SJSA1 (cell line): ENCODE data around the gene TUBGCP3. TPM values are rescaled to one million over a fixed set of nuclear protein-coding genes. Genes with fewer than 3 reads are reported as not detected.

Source experiments
- DNase-seq, 2 experiments: peaks; one replicate each; pipeline ENCODE4 v3.0.0-alpha.2; 2015 to 2020; ENCODE audit warnings: low spot score in 2 of 2, low read depth in 1 of 2
- H3K27ac ChIP-seq: fragments of 250-450 bp; sonication (Bioruptor Pico); 2 replicates; pipeline ENCODE4 v1.5.1; 2020; ENCODE audit warnings: mild to moderate bottlenecking, moderate library complexity
- H3K27me3 ChIP-seq: fragments of 250-450 bp; sonication (Bioruptor Pico); replicated peaks from 2 replicates; pipeline ENCODE4 v1.5.1; 2020; ENCODE audit warnings: mild to moderate bottlenecking, moderate library complexity
- H3K36me3 ChIP-seq: fragments of 250-450 bp; sonication (Bioruptor Pico); 2 replicates; pipeline ENCODE4 v1.5.1; 2020; ENCODE audit warnings: mild to moderate bottlenecking
- H3K4me1 ChIP-seq: fragments of 250-450 bp; sonication (Bioruptor Pico); replicated peaks from 2 replicates; pipeline ENCODE4 v1.6.1; 2021; ENCODE audit warnings: mild to moderate bottlenecking
- H3K4me3 ChIP-seq: fragments of 250-450 bp; sonication (Bioruptor Pico); 2 replicates; pipeline ENCODE4 v1.5.1; 2020; ENCODE audit warnings: mild to moderate bottlenecking
- H3K9me3 ChIP-seq: fragments of 250-450 bp; sonication (Bioruptor Pico); replicated peaks from 2 replicates; pipeline ENCODE4 v1.5.1; 2020; ENCODE audit warnings: mild to moderate bottlenecking
- total RNA-seq: library from RNA; depleted of rRNA; stranded (reverse); fragments of >200 nt; shearing (Covaris generic); gene quantifications from 2 replicates; pipeline ENCODE4 v1.2.3, GENCODE V29; 2014; rRNA removed

TUBGCP3 gene
- total RNA-seq, 1 experiment from 2014 or later: 37.3 TPM

GRCh38 chr13:112443995-112444311 is 144.0 kb downstream of the TUBGCP3 start:
- peak; percentile 48 to 78 for DNase-seq
- no peaks in the 10 kb centered on the region for H3K4me1 ChIP-seq
- no peak overlapping the region for H3K27ac ChIP-seq
- H3K4me3 ChIP-seq: no peak overlapping the region
- H3K36me3 ChIP-seq: no peaks in the 10 kb centered on the region
- 0 out of 2 replicates have a peak, but pooled peaks cover 3% of the 10 kb centered on the region for H3K9me3 ChIP-seq
- H3K27me3 ChIP-seq: peaks cover 87% of the 10 kb centered on the region

GRCh38 chr13:112443191-112443994 is 144.6 kb downstream of the TUBGCP3 start:
- Histone ChIP-seq H3K9me3 (0 out of 2 replicates have a peak, but pooled peaks cover 3% of the 10 kb centered on the region), H3K27me3 (peaks cover 81% of the 10 kb centered on the region), H3K36me3 (no peaks in the 10 kb centered on the region), H3K4me3 (no peak overlapping the region), H3K27ac (no peak overlapping the region), H3K4me1 (no peaks in the 10 kb centered on the region)
- DNase-seq: peak; percentile 39 to 52

GRCh38 chr13:112442483-112443090 is 145.4 kb downstream of the TUBGCP3 start:
- no peak overlapping the region for H3K4me3 ChIP-seq
- H3K27ac ChIP-seq: no peak overlapping the region
- no peak for DNase-seq
- H3K4me1 ChIP-seq: no peaks in the 10 kb centered on the region
- peaks cover 7% of the 10 kb centered on the region for H3K9me3 ChIP-seq
- peaks cover 74% of the 10 kb centered on the region for H3K27me3 ChIP-seq
- no peaks in the 10 kb centered on the region for H3K36me3 ChIP-seq

DNA sequence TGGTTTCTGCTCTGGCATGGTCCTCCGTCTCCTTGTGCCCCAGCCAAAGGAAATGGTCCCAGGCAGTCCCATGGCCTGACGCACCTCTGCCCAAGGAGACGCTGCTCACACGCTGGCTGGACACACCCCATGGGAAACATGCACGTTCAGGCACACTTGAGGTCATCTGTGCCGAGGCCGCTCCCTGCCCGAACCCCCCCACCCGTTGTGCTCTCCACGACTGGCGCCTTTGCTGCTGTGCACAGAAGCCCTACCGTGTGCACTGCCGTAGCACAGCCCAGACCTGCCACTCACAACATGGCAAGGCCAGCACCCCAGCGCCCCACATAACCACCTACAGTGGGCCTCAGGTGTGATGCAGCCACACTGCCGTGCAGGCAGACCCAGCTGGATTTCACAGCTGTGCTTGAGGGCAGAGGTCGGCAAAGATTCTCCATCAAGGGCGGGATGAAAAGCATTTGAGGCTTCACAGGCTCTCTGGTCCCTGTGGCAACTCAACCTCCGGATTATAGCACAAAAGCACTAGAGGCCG is 146.1 kb downstream of the TUBGCP3 start:
- Histone ChIP-seq H3K4me3 (no peak overlapping the region), H3K9me3 (peaks cover 7% of the 10 kb centered on the region), H3K36me3 (no peaks in the 10 kb centered on the region), H3K27ac (no peak overlapping the region), H3K4me1 (no peaks in the 10 kb centered on the region), H3K27me3 (peaks cover 67% of the 10 kb centered on the region)
- DNase-seq: peak in 1 of 2 experiments; percentile 42

- peaks cover 7% of the 10 kb centered on the region for H3K9me3 ChIP-seq
- H3K4me1 ChIP-seq: no peaks in the 10 kb centered on the region
- H3K4me3 ChIP-seq: no peak overlapping the region
- H3K36me3 ChIP-seq: no peaks in the 10 kb centered on the region
- H3K27me3 ChIP-seq: peaks cover 61% of the 10 kb centered on the region
- no peak overlapping the region for H3K27ac ChIP-seq
- no peak for DNase-seq
Observed at GRCh38 chr13:112441226-112441625, 146.7 kb downstream of the TUBGCP3 start.

GRCh38 chr13:112438515-112438914 is 149.4 kb downstream of the TUBGCP3 start:
- Histone ChIP-seq H3K27me3 (peaks cover 41% of the 10 kb centered on the region), H3K36me3 (no peaks in the 10 kb centered on the region), H3K27ac (no peak overlapping the region), H3K4me3 (no peak overlapping the region), H3K4me1 (no peaks in the 10 kb centered on the region), H3K9me3 (peaks cover 12% of the 10 kb centered on the region)
- DNase-seq: no peak

DNA sequence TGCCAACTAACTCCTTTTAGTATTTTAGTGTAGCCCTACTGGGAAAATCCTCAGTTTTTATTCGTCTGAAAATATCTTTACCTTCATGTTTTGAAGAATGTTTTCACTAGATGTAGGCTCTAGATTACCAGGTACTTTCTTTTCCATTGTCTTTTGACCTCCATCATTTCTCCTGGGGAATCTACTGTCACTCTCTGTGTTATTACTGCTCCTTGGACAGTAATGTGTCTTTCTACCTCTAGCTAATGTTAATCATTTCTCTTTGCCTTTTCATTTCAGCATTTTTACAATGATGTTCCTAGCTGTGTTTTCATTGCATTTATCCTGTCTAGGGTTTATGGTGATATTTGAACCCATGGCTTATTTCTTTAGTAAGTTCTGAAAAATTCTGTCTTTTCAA is 149.9 kb downstream of the TUBGCP3 start:
- Histone ChIP-seq H3K27me3 (peaks cover 37% of the 10 kb centered on the region), H3K36me3 (no peaks in the 10 kb centered on the region), H3K4me1 (no peaks in the 10 kb centered on the region), H3K27ac (no peak overlapping the region), H3K4me3 (no peak overlapping the region), H3K9me3 (peaks cover 12% of the 10 kb centered on the region)
- no peak for DNase-seq

DNA sequence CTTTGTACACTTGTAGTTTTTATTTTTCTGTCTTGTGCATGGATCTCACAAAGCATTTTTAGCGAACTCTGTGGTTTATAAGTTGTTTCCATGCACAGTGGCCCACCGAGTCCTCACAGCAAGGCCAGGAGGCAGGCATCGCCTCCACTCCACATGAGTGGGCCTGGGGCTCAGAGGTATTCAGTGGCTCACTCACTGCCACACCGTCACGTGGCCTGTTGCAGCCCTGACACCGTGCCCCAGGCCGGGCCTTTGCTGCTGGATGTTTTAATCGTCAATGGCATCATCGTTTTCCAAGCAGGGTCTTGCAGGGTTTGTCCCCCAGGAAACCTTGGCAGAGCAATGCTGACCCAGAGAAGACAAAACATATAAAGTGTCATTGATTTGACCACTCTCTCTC is 152.0 kb downstream of the TUBGCP3 start:
- H3K36me3 ChIP-seq: no peaks in the 10 kb centered on the region
- H3K4me1 ChIP-seq: no peaks in the 10 kb centered on the region
- H3K27ac ChIP-seq: no peak overlapping the region
- peaks cover 12% of the 10 kb centered on the region for H3K9me3 ChIP-seq
- no peak overlapping the region for H3K4me3 ChIP-seq
- H3K27me3 ChIP-seq: peaks cover 18% of the 10 kb centered on the region
- peak in 1 of 2 experiments; percentile 42 for DNase-seq

Other genes starting within 250 kb of the TUBGCP3 start
- gene SPACA7, start 211.8 kb downstream of the TUBGCP3 start, total RNA-seq: not detected in 2 replicates
- gene ATP11A, start 101.9 kb upstream of the TUBGCP3 start, total RNA-seq: 2.0 and 3.7 TPM in 2 replicates